Keratinocyte (primary cell): ENCODE results near the gene NVL. TPM values are rescaled to one million over a fixed set of nuclear protein-coding genes. Genes with fewer than 3 reads are reported as not detected.

Experiments used
- DNase-seq: peaks from one replicate; pipeline ENCODE4 v3.0.0-alpha.2; 2011; ENCODE audit warnings: low read depth, missing footprints, low spot score
- FAIRE-seq: peaks from 2 replicates; lab custom pipeline; 2011; peaks lifted over from hg19 to GRCh38; lab: Jason Lieb, UNC
- H2AFZ ChIP-seq: 2 replicates; pipeline ENCODE4 v1.6.0; 2012; ENCODE audit warnings: low read length, control low read depth, inconsistent platforms; ENCODE audit not compliant: control insufficient read depth
- H3K27ac ChIP-seq: 2 replicates; pipeline ENCODE4 v1.5.1; 2011; ENCODE audit warnings: low read length; ENCODE audit not compliant: control insufficient read depth, insufficient read depth
- H3K27me3 ChIP-seq: 3 replicates; pipeline ENCODE4 v1.6.0; 2011; ENCODE audit warnings: low read length; ENCODE audit not compliant: control insufficient read depth, insufficient read depth; ENCODE audit errors: extremely low read depth
- H3K36me3 ChIP-seq, 2 experiments: 2 replicates in 1 of 2; 3 replicates in 1 of 2; pipeline ENCODE4 v1.5.1; 2011; ENCODE audit warnings: low read length in 2 of 2, mild to moderate bottlenecking in 1 of 2; ENCODE audit not compliant: control insufficient read depth in 2 of 2, insufficient read depth in 2 of 2; ENCODE audit errors: extremely low read depth in 1 of 2
- H3K4me1 ChIP-seq: 3 replicates; pipeline ENCODE4 v1.5.1; 2011; ENCODE audit warnings: low read length; ENCODE audit not compliant: control insufficient read depth, insufficient read depth; ENCODE audit errors: extremely low read depth
- H3K4me2 ChIP-seq: 3 replicates; pipeline ENCODE4 v1.6.0; 2011; ENCODE audit warnings: low read depth, low read length; ENCODE audit not compliant: control insufficient read depth, insufficient read depth; ENCODE audit errors: extremely low read depth
- H3K4me3 ChIP-seq, 3 experiments: fragments of 200-600 bp in 1 of 3; sonication (generic) in 1 of 3; 2 replicates in 2 of 3; 3 replicates in 1 of 3; pipeline ENCODE4 v1.5.1; 2011 to 2016; ENCODE audit warnings: low read length in 3 of 3, mild to moderate bottlenecking in 3 of 3, control low read depth in 2 of 3, inconsistent platforms in 1 of 3, low read depth in 1 of 3, mixed read lengths in 1 of 3, mixed run types in 1 of 3, moderate library complexity in 1 of 3; ENCODE audit not compliant: control insufficient read depth in 2 of 3, insufficient read depth in 2 of 3; ENCODE audit errors: extremely low read depth in 1 of 3
- H3K79me2 ChIP-seq: 2 replicates; pipeline ENCODE4 v1.6.0; 2012; ENCODE audit warnings: low read length; ENCODE audit not compliant: control insufficient read depth, insufficient read depth
- H3K9ac ChIP-seq: 3 replicates; pipeline ENCODE4 v1.6.0; 2011; ENCODE audit warnings: low read length; ENCODE audit not compliant: control insufficient read depth, insufficient read depth; ENCODE audit errors: extremely low read depth
- H3K9me1 ChIP-seq: 3 replicates; pipeline ENCODE4 v1.6.0; 2011; ENCODE audit warnings: low read length; ENCODE audit not compliant: control insufficient read depth, insufficient read depth; ENCODE audit errors: extremely low read depth
- H3K9me3 ChIP-seq: 2 replicates; pipeline ENCODE4 v1.5.1; 2012; ENCODE audit warnings: low read depth, low read length; ENCODE audit not compliant: control insufficient read depth
- H4K20me1 ChIP-seq: 3 replicates; pipeline ENCODE4 v1.6.0; 2011; ENCODE audit warnings: low read length; ENCODE audit not compliant: control insufficient read depth, insufficient read depth; ENCODE audit errors: extremely low read depth
- CTCF ChIP-seq, 3 experiments: IDR thresholded peaks in 1 of 3; conservative IDR thresholded peaks in 1 of 3; optimal IDR thresholded peaks in 1 of 3; 2 replicates in 2 of 3; 3 replicates in 1 of 3; pipeline versions ENCODE3 to v1.5.1; 2011; ENCODE audit warnings: low read length in 3 of 3, mild to moderate bottlenecking in 3 of 3, moderate library complexity in 2 of 3, control low read depth in 1 of 3, inconsistent platforms in 1 of 3; ENCODE audit not compliant: insufficient read depth in 2 of 3; ENCODE audit errors: extremely low read depth in 1 of 3
- EZH2 ChIP-seq: IDR thresholded peaks from one replicate; pipeline ENCODE4 v1.6.1; 2012; ENCODE audit warnings: inconsistent platforms, mild to moderate bottlenecking, low read length, moderate library complexity
- dilution Hi-C: fragments of 300-500 bp; cut with MboI; formaldehyde crosslinking; loops from one replicate; pipeline ENCODE4 v1.7.0; 2020; ENCODE audit warnings: low sequenced_read_pairs; ENCODE audit not compliant: extremely low pct_ligation_motif_present
- polyA plus RNA-seq, 5 experiments: library from polyadenylated mRNA; depleted of rRNA in 3 of 5; stranded (reverse) in 3 of 5; stranded (forward) in 1 of 5; unstranded in 1 of 5; fragments of >200 nt; gene quantifications; 1 replicate in 1 of 5; 2 replicates in 3 of 5; 3 replicates in 1 of 5; pipeline versions ENCODE4 v1.2.1 to v1.2.3, GENCODE V29; 2011 to 2012; ENCODE audit warnings: missing spikeins in 2 of 5, low read depth in 1 of 5, low replicate concordance in 1 of 5

The NVL gene
- polyA plus RNA-seq, 1 donor (not counting 4 experiments of a cell fraction or from before 2014, with no cell fraction given): 24.9 TPM

- Histone ChIP-seq H3K4me2 (no peak overlapping the region), H3K9me1 (no peaks in the 10 kb centered on the region), H3K9me3 (no peaks in the 10 kb centered on the region), H3K4me3 (no peak overlapping the region), H3K9ac (no peak overlapping the region), H3K27ac (no peak overlapping the region), H4K20me1 (no peaks in the 10 kb centered on the region), H2AFZ (no peak overlapping the region), H3K36me3 (peaks cover 1 to 3% of the 10 kb centered on the region in 2 experiments), H3K4me1 (peaks cover 16% of the 10 kb centered on the region), H3K79me2 (no peaks in the 10 kb centered on the region), H3K27me3 (no peaks in the 10 kb centered on the region)
- TF ChIP-seq EZH2: no peak
- no peak for TF ChIP-seq CTCF (optimal IDR thresholded peaks at IDR 0.05 in 1 of 3, IDR thresholded peaks at IDR 0.05 in 1 of 3, conservative IDR thresholded peaks at IDR 0.05 in 1 of 3; ENCODE audit: extremely low read depth in 1 of 3, insufficient read depth in 2 of 3, low read length in 3 of 3)
- dilution Hi-C loops: no loop called here
- DNase-seq (no peak), FAIRE-seq (no peak)
Observed at GRCh38 chr1:224264321-224264720, 65.7 kb downstream of the NVL start.

GRCh38 chr1:224262373-224263054 is 67.5 kb downstream of the NVL start:
- Histone ChIP-seq H3K27me3 (no peaks in the 10 kb centered on the region), H2AFZ (no peak overlapping the region), H3K4me2 (no peak overlapping the region), H3K9me1 (no peaks in the 10 kb centered on the region), H3K4me1 (peaks cover 8% of the 10 kb centered on the region), H3K9ac (no peak overlapping the region), H3K79me2 (no peaks in the 10 kb centered on the region), H3K36me3 (peaks cover 1 to 3% of the 10 kb centered on the region in 2 experiments), H3K4me3 (no peak overlapping the region), H4K20me1 (no peaks in the 10 kb centered on the region), H3K27ac (no peak overlapping the region), H3K9me3 (no peaks in the 10 kb centered on the region)
- FAIRE-seq: no peak
- no peak for DNase-seq
- dilution Hi-C loops: no loop called here
- TF ChIP-seq EZH2 (no peak), CTCF (optimal IDR thresholded peaks at IDR 0.05 in 1 of 3, IDR thresholded peaks at IDR 0.05 in 1 of 3, conservative IDR thresholded peaks at IDR 0.05 in 1 of 3; ENCODE audit: extremely low read depth in 1 of 3, insufficient read depth in 2 of 3, low read length in 3 of 3) (no peak)
